Smooth muscle cell (in vitro differentiated cells): ENCODE results near the gene YIPF5. TPM values are rescaled to one million over a fixed set of nuclear protein-coding genes. Genes with fewer than 3 reads are reported as not detected.

Experiments
- DNase-seq: peaks from one replicate; lab custom pipeline; 2025; ENCODE audit not compliant: unreplicated experiment; lab: John Stamatoyannopoulos, UW
- H2AFZ ChIP-seq: fragments of 200-600 bp; sonication (generic); 2 replicates; pipeline ENCODE4 v1.6.0; 2016; ENCODE audit warnings: antibody characterized with exemption, low read depth, mild to moderate bottlenecking
- H3F3A ChIP-seq: fragments of 200-600 bp; sonication (generic); 2 replicates; pipeline ENCODE4 v1.6.0; 2017; ENCODE audit warnings: antibody characterized with exemption, low read depth
- H3K27ac ChIP-seq: fragments of 200-600 bp; sonication (generic); 2 replicates; pipeline ENCODE4 v1.5.1; 2016; ENCODE audit warnings: low read depth, mild to moderate bottlenecking
- H3K27me3 ChIP-seq: fragments of 200-600 bp; sonication (generic); 2 replicates; pipeline ENCODE4 v1.6.1; 2016; ENCODE audit warnings: low read depth, mild to moderate bottlenecking
- H3K36me3 ChIP-seq: fragments of 200-600 bp; sonication (generic); 2 replicates; pipeline ENCODE4 v1.5.1; 2016; ENCODE audit warnings: low read depth
- H3K4me1 ChIP-seq: fragments of 200-600 bp; sonication (generic); 2 replicates; pipeline ENCODE4 v1.5.1; 2016; ENCODE audit warnings: low read depth
- H3K4me2 ChIP-seq: fragments of 200-600 bp; sonication (generic); 2 replicates; pipeline ENCODE4 v1.6.0; 2016; ENCODE audit warnings: mild to moderate bottlenecking
- H3K4me3 ChIP-seq: fragments of 200-600 bp; sonication (generic); 2 replicates; pipeline ENCODE4 v1.5.1; 2016; ENCODE audit warnings: mild to moderate bottlenecking
- H3K79me2 ChIP-seq: fragments of 200-600 bp; sonication (generic); 2 replicates; pipeline ENCODE4 v1.6.0; 2016; ENCODE audit warnings: low read depth, mild to moderate bottlenecking
- H3K9ac ChIP-seq: fragments of 200-600 bp; sonication (generic); 2 replicates; pipeline ENCODE4 v1.6.0; 2016; ENCODE audit warnings: low read depth
- H3K9me3 ChIP-seq: fragments of 200-600 bp; sonication (generic); replicated peaks from 2 replicates; pipeline ENCODE4 v1.5.1; 2016; ENCODE audit warnings: low read depth
- H4K20me1 ChIP-seq: fragments of 200-600 bp; sonication (generic); 2 replicates; pipeline ENCODE4 v1.6.0; 2016; ENCODE audit warnings: low read depth
- WGBS: methylation state at CpG from one replicate; pipeline ENCODE4 v1.1.7; 2016; ENCODE audit warnings: low lambda C conversion rate; 5-methylcytosine and 5-hydroxymethylcytosine counted together
- polyA plus RNA-seq: library from polyadenylated mRNA; unstranded; fragments of >200 nt; fragmentation: Nextera tagmentation; extraction: Ambion mirVana; gene quantifications from 2 replicates; pipeline ENCODE4 v1.2.1, GENCODE V29; 2016
- total RNA-seq: library from RNA; depleted of rRNA; stranded (reverse); fragments of >200 nt; gene quantifications from 2 replicates; pipeline ENCODE4 v1.2.3, GENCODE V29; 2014
- TF ChIP-seq, protein P1 (sequence below): fragments of 200-600 bp; sonication (generic); IDR thresholded peaks from 2 replicates; pipeline ENCODE4 v1.5.1; 2017; ENCODE audit warnings: borderline replicate concordance, mild to moderate bottlenecking, antibody characterized with exemption; ENCODE audit not compliant: insufficient read depth, poor library complexity, severe bottlenecking

The YIPF5 gene
- total and polyA plus RNA-seq, 2 experiments from 2014 or later, result 192 to 215 TPM

DNA sequence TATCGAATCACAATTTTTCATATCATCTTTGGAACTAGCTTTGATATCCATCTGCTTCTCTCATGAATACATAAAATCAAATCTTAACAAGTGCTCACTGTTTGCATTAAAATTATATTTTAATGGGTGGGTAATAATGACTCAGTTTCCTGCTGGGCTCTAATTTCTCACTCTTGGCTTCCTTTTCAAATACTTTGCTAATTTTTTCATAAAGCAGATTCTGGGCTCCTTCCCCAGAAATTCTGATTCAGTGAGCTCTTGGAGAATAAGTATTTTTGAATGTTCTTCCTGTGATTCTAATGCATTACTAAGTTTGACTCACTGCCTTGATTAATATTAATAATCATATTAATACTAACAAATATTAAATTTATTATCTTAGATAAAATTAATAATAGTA lies 48.9 kb downstream of the YIPF5 start:
- H3K27ac ChIP-seq, result no peak overlapping the region
- H3K27me3 ChIP-seq, result no peaks in the 10 kb centered on the region
- peaks cover 10% of the 10 kb centered on the region for H3K4me1 ChIP-seq
- H3K9me3 ChIP-seq, result no peaks in the 10 kb centered on the region
- no peak overlapping the region for H3K9ac ChIP-seq
- no peak overlapping the region for H3K4me3 ChIP-seq
- H4K20me1 ChIP-seq, result no peaks in the 10 kb centered on the region
- no peaks in the 10 kb centered on the region for H3K79me2 ChIP-seq
- no peak overlapping the region for H2AFZ ChIP-seq
- H3F3A ChIP-seq, result no peaks in the 10 kb centered on the region
- DNase-seq, result no peak
- no peak overlapping the region for H3K4me2 ChIP-seq
- WGBS, result 100% methylated on average over 1 of the region's 1 CpG
- TF ChIP-seq, protein P1, sequence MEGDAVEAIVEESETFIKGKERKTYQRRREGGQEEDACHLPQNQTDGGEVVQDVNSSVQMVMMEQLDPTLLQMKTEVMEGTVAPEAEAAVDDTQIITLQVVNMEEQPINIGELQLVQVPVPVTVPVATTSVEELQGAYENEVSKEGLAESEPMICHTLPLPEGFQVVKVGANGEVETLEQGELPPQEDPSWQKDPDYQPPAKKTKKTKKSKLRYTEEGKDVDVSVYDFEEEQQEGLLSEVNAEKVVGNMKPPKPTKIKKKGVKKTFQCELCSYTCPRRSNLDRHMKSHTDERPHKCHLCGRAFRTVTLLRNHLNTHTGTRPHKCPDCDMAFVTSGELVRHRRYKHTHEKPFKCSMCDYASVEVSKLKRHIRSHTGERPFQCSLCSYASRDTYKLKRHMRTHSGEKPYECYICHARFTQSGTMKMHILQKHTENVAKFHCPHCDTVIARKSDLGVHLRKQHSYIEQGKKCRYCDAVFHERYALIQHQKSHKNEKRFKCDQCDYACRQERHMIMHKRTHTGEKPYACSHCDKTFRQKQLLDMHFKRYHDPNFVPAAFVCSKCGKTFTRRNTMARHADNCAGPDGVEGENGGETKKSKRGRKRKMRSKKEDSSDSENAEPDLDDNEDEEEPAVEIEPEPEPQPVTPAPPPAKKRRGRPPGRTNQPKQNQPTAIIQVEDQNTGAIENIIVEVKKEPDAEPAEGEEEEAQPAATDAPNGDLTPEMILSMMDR, result no peak
- no peaks in the 10 kb centered on the region for H3K36me3 ChIP-seq

DNA sequence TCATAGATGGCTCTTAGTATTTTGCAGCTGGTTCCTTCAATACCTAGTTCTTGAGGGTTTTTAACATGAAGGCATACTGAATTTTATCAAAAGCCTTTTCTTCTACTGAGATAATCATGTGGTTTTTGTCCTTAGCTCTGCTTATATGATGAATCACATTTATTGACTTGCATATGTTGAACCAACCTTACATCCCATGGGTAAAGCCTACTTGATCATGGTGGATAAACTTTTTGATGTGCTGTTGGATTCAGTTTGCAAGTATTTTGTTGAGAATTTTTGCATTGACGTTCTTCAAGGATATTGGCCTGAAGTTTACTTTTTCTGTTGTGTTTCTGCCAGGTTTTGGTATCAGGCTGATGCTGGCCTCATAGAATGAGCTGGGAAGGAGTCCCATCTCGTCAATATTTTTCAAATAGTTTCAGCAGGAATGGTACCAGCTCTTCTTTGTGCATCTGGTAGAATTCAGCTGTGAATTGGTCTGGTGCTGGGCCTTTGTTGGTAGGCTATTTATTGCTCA lies 49.7 kb downstream of the YIPF5 start:
- TF ChIP-seq, protein P1, result no peak

DNA sequence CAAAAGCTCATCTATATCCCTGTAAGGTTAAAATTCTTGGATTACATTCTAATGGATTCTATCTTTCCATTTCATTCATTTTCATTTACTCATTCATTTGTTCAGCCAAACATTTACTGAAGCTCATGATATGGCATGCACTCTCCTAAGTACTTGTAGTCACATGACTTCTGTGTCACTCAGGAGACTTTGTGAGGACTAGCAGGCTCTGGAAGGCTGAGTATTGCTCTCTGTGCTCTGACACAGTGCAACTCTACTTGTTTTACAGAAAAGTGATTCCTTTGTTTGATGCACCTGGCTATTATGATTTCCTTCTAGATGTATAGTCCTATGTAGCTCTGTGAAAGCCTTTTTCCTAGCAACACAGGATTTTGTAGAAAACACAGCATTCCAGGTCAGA lies 53.0 kb downstream of the YIPF5 start:
- Histone ChIP-seq H3K27me3 (no peaks in the 10 kb centered on the region), H3K4me1 (no peaks in the 10 kb centered on the region), H3F3A (no peaks in the 10 kb centered on the region), H2AFZ (no peak overlapping the region), H3K9me3 (no peaks in the 10 kb centered on the region), H4K20me1 (no peaks in the 10 kb centered on the region), H3K27ac (no peak overlapping the region), H3K79me2 (no peaks in the 10 kb centered on the region), H3K9ac (no peak overlapping the region), H3K4me3 (no peak overlapping the region), H3K4me2 (no peak overlapping the region), H3K36me3 (no peaks in the 10 kb centered on the region)
- no peak for DNase-seq
- TF ChIP-seq, protein P1, result no peak

More for the DNA sequence above, 49.7 kb downstream of the YIPF5 start:
- no peaks in the 10 kb centered on the region for H3K79me2 ChIP-seq
- no peak overlapping the region for H3K4me3 ChIP-seq
- H3K4me1 ChIP-seq, result peaks cover 8% of the 10 kb centered on the region
- DNase-seq, result no peak
- H3K9ac ChIP-seq, result no peak overlapping the region
- no peaks in the 10 kb centered on the region for H3F3A ChIP-seq
- 81% methylated on average over 2 of the region's 2 CpGs for WGBS
- no peak overlapping the region for H2AFZ ChIP-seq
- H4K20me1 ChIP-seq, result no peaks in the 10 kb centered on the region
- no peak overlapping the region for H3K4me2 ChIP-seq
- H3K27ac ChIP-seq, result no peak overlapping the region
- no peaks in the 10 kb centered on the region for H3K36me3 ChIP-seq
- H3K9me3 ChIP-seq, result no peaks in the 10 kb centered on the region
- H3K27me3 ChIP-seq, result no peaks in the 10 kb centered on the region

DNA sequence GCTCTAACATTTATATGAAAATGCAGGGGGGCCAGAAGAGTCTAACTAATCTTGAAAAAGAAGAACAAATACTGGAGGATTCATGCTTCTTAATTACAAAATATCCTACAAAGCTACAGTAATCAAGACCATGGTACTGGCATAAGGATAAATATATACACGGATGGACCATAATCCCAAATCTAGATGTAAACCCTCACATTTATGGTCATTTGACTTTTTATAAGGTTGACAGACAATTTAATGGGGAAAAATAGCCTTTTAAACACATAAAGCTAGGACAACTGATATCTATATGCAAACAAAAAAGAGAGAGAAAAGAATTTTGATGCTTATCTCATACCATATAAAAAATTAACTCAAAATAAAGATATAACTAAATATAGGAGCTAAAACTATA lies 55.9 kb downstream of the YIPF5 start:
- no peaks in the 10 kb centered on the region for H4K20me1 ChIP-seq
- no peak for DNase-seq
- no peaks in the 10 kb centered on the region for H3K27me3 ChIP-seq
- no peaks in the 10 kb centered on the region for H3F3A ChIP-seq
- no peaks in the 10 kb centered on the region for H3K4me1 ChIP-seq
- WGBS, result 3% methylated on average over 1 of the region's 1 CpG
- TF ChIP-seq, protein P1, result no peak
- H3K9me3 ChIP-seq, result no peaks in the 10 kb centered on the region
- H3K36me3 ChIP-seq, result no peaks in the 10 kb centered on the region
- H3K9ac ChIP-seq, result no peak overlapping the region
- H3K4me2 ChIP-seq, result no peak overlapping the region
- H3K79me2 ChIP-seq, result no peaks in the 10 kb centered on the region
- no peak overlapping the region for H2AFZ ChIP-seq
- H3K4me3 ChIP-seq, result no peak overlapping the region
- no peak overlapping the region for H3K27ac ChIP-seq
